HG03060 (cell line): ENCODE results near the gene DEFB123.

Experiments
- ATAC-seq: cut with Tn5 transposase; IDR thresholded peaks from one replicate; pipeline ENCODE4 v1.9.1; 2021; ENCODE audit warnings: low read depth, moderate number of reproducible peaks; ENCODE audit not compliant: unreplicated experiment

Gene DEFB123

DNA sequence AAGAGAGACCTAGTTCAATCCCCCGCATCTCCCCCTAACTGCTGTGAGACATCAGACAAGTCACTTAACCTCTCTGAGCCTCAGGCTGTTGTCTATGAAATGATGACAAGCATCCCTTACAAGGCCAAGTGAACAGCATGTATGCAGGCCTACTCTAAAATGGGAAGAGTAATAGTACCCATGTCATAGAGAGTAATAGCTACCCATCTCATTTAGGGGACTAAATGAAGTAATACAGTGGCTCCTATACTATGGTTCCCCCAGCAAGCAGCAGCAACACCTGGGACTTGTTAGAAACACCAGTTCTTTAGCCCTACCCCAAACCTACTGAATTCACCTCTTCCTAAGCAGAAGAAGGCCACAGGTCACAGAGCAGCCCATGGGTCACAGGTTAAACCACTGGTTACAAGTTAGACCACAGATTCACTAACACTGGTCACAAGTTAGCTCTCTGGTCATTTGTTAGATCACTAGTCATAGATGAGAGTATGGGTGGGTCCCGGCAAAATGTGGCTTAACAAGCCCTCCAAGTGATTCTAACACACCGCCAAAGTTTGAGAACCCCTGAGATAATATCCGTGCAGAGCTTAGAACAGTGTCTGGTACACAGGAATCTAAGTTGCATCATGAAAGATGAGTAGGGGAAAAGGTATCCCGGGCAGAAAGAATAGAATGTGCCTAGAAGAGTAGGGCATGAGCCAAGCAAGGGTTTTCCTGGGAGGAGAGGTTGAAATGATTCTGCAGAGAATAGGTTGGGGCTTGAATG, 33.1 kb downstream of the DEFB123 start:
- ATAC-seq = peak; percentile 33

DNA sequence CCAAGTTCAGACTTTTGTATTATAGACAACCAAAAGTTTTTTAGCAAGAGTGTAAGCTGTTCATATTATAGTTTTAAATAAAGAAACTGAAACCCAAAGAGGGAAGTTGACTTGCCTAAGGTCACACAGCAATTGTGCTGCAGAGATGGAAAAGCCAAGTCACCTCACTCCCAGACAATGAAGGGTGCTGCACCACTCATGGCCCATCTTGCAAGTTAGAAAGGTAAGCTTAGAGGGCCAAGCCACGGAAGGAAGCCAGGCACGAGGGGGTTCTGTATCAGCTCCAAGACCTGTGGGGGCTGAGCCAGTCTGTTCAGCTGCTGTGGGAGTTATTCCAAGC, 33.6 kb downstream of the DEFB123 start:
- ATAC-seq = peak; percentile 77

DNA sequence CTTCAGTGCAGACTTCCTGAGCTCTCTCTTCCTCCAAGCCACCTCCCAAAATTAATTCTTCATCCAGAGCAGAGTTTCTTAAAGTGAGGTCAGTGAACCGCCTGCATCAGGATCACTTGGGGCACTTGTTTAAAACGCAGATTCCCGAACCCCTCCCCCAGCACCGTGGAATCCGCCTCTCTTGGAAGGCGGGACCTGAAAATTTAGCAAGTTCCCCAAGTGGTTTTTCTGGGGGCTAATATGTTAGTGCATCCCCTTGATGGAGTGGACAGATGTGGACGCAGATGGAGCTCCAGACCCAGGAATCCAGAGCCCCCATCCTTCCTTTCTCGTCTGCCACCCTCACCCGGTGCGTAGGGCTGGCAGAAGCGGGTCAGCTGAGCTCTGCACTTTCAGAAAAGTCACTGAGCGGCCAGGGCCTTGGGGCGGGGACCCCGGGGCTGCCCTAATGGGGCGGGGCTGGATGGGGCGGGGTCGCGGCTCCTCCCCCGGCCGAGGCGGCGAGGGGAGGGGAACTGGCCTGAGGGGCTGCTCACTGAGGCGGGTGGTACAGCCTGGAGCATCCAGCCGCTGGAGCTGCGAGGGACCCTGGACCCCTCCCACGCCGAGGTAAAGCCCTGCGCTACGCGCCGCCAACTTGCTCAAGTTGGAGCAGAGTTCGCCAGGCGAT, 34.5 kb downstream of the DEFB123 start, which contains the start of the genes DEFB124 and REM1:
DEFB124 (minus strand) TSS at position 370 of the 670 bp plus-strand sequence. CDS start 2,114 bp downstream, outside the sequence.
REM1 (plus strand) TSS at position 531 of the 670 bp plus-strand sequence. CDS start 1,158 bp downstream, outside the sequence.
- no peak for ATAC-seq

DNA sequence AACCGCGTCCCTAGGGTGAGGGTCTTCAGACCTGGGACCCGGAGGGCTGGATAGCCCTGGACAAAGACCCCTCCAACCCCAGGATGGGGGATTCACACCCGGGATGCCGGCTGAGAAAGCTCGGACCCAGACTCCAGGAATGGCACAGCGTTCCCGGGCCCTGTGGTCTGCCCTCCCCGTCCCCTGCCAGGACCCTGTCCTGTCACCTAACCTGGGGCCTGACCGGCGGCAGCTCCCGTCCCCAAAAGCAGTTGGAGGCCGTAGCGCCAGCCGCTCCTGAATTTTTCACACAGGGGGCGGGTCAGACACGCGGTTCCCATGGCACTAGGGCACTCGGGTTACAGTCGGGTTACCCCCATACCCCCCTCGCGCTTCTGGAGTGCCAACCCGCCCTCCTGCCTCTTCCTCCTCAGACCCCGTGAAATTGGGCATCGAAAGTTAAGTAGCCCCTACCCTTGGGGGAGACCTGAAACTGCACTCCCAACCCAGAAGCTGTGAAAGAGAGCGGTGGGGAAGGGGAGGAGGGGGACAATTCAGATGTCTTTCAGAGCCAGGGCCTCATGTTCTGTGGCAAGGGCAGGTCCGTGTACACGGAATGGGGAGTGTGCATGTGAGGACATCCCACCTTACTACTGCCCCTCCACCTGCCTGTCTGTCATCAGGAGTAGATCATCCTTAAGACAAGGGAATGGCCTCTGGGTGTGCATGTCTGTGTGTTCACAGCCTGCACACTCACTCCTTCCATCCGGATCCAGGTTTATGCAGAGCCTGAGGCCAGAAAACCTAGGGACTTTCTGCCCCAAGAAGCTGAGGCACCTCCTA, 35.3 kb downstream of the DEFB123 start:
- ATAC-seq = no peak

DNA sequence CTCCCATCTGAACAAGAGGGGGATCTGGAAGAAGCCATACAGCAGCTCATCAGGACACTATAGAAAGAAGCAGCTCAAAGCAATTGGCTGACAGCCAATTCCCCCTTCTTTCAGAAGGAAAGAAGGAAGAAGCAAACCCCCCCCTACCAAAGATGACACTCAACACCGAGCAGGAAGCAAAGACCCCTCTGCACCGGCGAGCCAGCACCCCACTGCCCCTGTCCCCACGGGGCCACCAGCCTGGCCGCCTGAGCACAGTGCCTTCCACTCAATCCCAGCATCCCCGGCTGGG, 35.8 kb downstream of the DEFB123 start:
- no peak for ATAC-seq

DNA sequence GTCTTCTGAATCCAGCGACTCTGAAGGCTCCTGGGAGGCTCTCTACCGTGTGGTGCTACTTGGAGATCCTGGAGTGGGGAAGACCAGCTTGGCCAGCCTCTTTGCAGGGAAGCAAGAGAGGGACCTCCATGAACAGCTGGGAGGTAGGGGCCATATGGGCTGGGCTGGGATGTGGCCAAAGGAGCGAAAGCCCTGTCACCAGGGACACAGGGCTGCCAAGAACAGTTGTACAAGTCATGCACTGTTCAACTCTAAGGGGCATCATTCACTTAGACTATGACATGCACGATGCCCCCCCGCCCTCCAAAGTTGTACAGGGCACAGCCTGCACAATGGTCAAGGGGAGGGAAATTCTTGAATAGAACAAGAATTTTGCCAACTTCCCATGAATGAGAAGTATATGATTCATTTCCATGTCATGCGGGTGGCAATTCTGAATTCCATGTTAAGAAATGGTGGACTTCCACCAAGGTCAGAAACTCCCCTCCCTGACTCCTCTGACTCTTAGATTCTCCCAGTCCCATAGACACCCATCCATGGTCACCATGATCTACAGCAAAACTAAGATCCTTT, 36.3 kb downstream of the DEFB123 start:
- ATAC-seq = no peak

DNA sequence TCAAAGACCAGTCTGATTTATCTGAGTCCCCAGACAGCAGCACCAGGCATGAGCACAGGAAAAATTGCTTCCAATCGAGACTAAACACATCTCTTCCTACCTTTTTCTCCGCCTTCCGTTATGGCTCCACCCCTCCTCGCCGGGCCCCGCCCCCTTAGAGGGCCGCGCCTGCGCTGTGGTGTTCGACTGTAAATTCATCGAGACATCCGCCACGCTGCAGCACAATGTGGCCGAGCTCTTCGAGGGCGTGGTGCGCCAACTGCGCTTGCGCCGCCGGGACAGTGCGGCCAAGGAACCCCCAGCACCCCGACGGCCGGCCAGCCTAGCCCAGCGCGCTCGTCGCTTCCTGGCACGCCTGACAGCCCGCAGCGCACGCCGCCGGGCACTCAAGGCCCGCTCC, 43.6 kb downstream of the DEFB123 start:
- no peak for ATAC-seq

DNA sequence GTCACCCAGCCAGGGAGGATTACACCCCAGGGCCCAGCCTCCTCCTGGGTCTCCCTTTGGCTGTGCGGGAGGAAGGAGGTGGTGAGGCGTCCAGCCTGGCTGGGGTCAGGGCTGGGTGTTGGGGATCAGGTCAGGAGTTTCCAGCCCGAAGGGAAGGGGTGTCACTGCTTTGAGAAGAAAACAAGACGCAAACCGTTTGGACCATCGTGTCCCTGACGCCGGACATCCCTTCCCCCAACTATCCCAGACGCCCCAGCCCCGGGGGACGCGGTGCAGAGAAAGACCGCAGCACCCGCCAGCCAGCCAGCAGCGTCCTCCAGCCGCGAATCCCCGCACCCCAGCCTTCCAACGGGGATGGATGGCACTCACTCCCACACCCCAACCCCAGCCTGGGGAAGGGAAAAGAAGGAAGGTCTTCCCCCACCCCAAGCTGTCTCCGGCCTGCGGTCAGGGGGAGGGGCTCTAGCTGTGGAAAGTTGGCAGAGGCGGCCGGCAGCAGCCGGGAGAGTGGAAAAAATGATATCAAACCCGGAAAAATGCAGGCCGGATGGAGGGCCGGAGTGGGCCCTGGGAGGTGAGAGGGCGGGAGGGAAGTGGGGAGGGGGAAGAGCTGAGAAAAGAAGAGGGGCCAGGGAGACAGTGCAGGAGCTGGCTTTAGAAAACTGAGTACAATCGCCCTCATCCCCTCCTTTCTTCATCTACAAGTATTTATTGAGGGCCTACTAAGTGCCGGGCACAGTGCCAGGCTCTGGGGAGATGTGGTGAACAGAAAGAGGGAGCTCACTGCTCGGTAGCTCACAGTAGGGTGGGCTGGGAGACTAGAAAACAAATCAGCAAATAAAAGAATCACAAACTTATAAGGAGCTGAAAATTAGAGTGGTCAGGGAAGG, 45.3 kb downstream of the DEFB123 start:
- no peak for ATAC-seq

DNA sequence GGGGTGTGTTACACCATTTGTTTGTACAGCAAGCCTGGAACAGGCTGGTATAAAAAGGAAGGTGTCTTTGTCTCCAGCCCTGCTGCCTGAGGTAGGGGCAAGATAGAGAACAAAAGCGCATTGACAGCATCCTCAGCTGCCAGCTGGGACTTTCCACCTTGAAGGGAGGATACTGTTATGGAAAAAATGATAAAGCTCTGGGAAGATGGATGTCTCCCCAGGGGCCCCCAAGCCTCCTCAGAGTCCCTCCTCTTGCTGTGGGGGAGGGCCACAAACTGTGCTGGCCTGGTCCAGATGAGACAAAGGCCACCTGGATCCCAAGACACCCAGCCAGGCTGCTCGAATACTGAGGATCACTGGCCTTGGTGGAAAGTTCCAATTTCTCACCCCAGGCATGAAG, 47.7 kb downstream of the DEFB123 start:
- ATAC-seq = no peak

DNA sequence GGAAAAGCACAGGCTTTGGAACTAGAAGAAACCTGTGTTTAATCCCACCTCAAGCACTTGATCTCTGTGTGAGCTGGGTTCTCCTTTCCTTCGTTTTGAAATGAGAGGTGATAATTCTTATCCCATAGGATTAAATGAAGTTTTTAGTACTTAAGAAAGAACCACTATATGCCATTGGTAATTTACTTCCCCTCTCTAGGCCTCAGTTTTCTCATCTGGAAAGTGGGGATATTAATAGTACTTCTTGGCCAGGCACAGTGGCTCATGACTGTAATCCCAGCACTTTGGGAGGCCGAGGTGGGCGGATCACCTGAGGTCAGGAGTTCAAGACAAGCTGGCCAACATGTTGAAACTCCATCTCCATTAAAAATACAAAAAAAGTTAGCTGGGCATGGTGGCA, 48.7 kb downstream of the DEFB123 start:
- no peak for ATAC-seq

DNA sequence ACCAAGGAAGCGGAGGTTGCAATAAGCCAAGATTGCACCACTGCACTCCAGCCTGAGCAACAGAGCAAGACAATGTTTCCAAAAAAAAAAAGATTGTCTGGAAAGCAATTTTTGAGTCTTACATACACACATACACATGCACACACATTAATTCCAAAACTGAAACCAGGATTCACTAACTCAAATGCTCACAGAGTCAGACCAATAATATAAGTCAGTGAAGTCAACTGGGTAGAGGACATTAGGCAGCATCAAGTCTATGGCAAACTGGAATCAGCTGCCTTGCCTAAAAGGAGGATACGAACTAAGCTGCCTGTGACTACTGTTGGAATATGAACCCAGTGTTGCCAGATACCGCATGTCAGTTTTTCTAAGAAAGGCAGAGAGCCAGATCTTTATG, 50.3 kb downstream of the DEFB123 start:
- no peak for ATAC-seq

DNA sequence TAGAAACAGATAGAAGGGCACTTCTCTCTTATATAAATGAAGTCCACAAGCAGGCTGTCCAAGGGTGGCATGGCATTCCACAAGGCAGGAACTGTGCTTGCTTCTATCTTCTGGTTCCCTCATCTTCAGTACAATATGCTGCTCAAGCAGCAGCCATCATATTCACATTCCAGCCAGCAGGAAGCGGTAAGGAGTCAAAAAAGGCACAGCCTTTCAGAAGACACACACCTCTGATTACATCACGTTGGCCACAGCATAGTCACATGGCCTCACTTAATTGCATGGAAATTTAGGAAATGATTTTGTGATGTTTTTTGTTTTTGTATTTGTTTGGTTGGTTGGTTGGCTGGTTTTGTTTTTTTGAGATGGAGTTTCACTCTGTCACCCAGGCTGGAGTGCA, 53.7 kb downstream of the DEFB123 start:
- no peak for ATAC-seq

DNA sequence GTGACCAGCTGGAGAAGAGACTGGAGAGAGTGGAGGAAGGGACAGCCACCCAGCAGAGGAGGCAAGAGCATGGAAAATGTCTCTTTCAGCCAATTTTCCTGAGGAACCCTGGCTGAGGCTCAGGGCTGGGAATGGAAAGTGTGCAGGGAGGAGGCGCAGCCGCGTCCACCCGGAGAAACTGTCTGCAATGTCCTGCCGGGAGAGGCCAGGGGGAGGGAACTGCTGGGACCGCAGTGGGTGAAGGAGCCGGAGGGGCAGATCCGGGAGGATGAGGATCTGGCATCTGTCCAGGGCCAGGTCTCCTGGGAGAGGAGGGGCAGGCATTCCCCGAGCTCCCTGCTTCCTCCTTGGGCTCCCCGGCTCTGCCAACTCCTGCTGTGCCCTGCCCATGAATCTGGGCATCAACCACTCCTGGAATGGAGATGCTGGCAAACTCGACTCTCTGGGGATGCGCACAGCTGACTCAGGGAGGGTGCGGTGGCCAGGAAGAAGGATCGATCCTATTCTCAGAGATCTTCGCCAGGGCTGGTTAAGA, 56.4 kb downstream of the DEFB123 start:
- ATAC-seq = no peak

DNA sequence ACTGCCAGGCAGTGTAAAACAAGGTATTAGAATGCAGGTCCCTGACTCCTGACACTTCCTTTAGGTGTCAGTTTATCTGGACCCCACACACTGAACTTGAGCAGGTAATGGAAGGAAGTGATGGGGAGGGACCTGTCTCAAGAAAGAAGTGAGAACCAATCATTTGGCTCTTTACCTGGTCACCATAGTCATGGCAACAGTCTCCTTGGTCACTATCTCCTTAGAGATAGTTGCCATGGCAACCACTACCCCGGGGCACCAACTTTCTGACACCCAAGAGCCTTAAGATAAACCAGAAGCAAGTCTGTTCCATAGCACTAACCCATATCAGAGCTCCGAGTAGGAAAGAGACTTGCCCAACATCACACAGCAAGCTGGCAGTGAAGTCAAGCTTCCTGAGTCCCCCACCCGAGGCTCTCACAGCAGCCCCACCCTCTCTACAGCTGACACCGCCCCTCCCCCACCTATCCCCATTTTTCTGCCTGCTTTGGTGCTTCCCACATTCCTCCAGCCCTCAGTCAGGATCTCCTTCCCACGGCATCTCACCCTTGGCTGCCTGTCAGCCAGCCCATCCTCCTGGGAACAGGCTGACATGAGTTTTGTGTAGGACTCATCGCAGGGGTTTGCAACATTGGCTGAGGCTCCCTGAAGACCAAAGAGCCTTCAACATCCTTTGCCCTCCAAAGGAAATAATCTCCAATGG, 57.6 kb downstream of the DEFB123 start:
- ATAC-seq = no peak
